Bronchial epithelial cell (primary cell): Measurements from ENCODE around the gene FBLIM1. TPM values are rescaled to one million over a fixed set of nuclear protein-coding genes. Genes with fewer than 3 reads are reported as not detected.

Experiments
- DNase-seq: peaks from one replicate; pipeline ENCODE4 v3.0.0-alpha.2; 2010; ENCODE audit warnings: low read depth
- FAIRE-seq: peaks from 2 replicates; lab custom pipeline; 2011; peaks lifted over from hg19 to GRCh38; lab: Jason Lieb, UNC
- H3K27me3 ChIP-seq: 2 replicates; pipeline ENCODE4 v1.5.1; 2011; ENCODE audit warnings: low read length; ENCODE audit not compliant: control insufficient read depth, insufficient read depth
- H3K36me3 ChIP-seq: 2 replicates; pipeline ENCODE4 v1.5.1; 2011; ENCODE audit warnings: low read length; ENCODE audit not compliant: control insufficient read depth, insufficient read depth
- H3K4me3 ChIP-seq: 2 replicates; pipeline ENCODE4 v1.5.1; 2011; ENCODE audit warnings: mild to moderate bottlenecking, low read depth, low read length, control low read depth
- CTCF ChIP-seq: IDR thresholded peaks from 2 replicates; pipeline ENCODE4 v1.5.1; 2011; ENCODE audit warnings: mild to moderate bottlenecking, moderate library complexity, low read length, control low read depth, inconsistent platforms; ENCODE audit not compliant: insufficient read depth, severe bottlenecking
- total RNA-seq: library from RNA; depleted of rRNA; stranded (reverse); fragments of >200 nt; gene quantifications from 2 replicates; pipeline ENCODE4 v1.2.1, GENCODE V29; 2014

FBLIM1 gene
- total RNA-seq, 1 donor from 2014 or later: 72.4 TPM

GRCh38 chr1:15833842-15834405, 75.3 kb downstream of the FBLIM1 start:
- TF ChIP-seq CTCF: no peak
- FAIRE-seq: no peak
- no peak for DNase-seq
- Histone ChIP-seq H3K4me3 (peak overlapping the region; percentile 63), H3K27me3 (no peaks in the 10 kb centered on the region), H3K36me3 (no peaks in the 10 kb centered on the region)

GRCh38 chr1:15834406-15835204, 76.0 kb downstream of the FBLIM1 start:
- H3K27me3 ChIP-seq: no peaks in the 10 kb centered on the region
- FAIRE-seq (no peak), DNase-seq (peak; percentile 89)
- no peaks in the 10 kb centered on the region for H3K36me3 ChIP-seq
- no peak for TF ChIP-seq CTCF
- peak overlapping the region; percentile 63 for H3K4me3 ChIP-seq

GRCh38 chr1:15835205-15835740, 76.7 kb downstream of the FBLIM1 start:
- H3K27me3 ChIP-seq: no peaks in the 10 kb centered on the region
- no peak for DNase-seq
- H3K36me3 ChIP-seq: no peaks in the 10 kb centered on the region
- no peak for FAIRE-seq
- TF ChIP-seq CTCF: no peak
- peak overlapping the region; percentile 63 for H3K4me3 ChIP-seq

GRCh38 chr1:15835741-15836510, 77.3 kb downstream of the FBLIM1 start:
- DNase-seq: peak; percentile 99
- peak; percentile 47 for FAIRE-seq
- no peaks in the 10 kb centered on the region for H3K27me3 ChIP-seq

More at GRCh38 chr1:15835741-15836510, 77.3 kb downstream of the FBLIM1 start:
- no peak for TF ChIP-seq CTCF
- Histone ChIP-seq H3K4me3 (peak overlapping the region; percentile 63), H3K36me3 (no peaks in the 10 kb centered on the region)

Other genes starting within 250 kb of the FBLIM1 start
- 3.2 and 6.1 TPM in 2 replicates for gene CASP9, start 234.6 kb upstream of the FBLIM1 start, total RNA-seq
- 7.6 and 11.8 TPM in 2 replicates for gene DNAJC16, start 231.9 kb upstream of the FBLIM1 start, total RNA-seq
- gene AGMAT, start 173.7 kb upstream of the FBLIM1 start, total RNA-seq: 0.51 and 1.6 TPM in 2 replicates
- gene DDI2, start 141.3 kb upstream of the FBLIM1 start, total RNA-seq: 13.7 and 19.1 TPM in 2 replicates
- gene PLEKHM2, start 74.5 kb upstream of the FBLIM1 start, total RNA-seq: 52.0 and 60.6 TPM in 2 replicates
- gene SLC25A34, start 22.5 kb upstream of the FBLIM1 start, total RNA-seq: under 0.01 and 0.38 TPM in 2 replicates
- gene TMEM82, start 16.3 kb upstream of the FBLIM1 start, total RNA-seq: not detected in 2 replicates
- 1.8 and 4.9 TPM in 2 replicates for gene UQCRHL, start 48.9 kb downstream of the FBLIM1 start, total RNA-seq
- gene SPEN, start 88.9 kb downstream of the FBLIM1 start, total RNA-seq: 18.3 and 19.2 TPM in 2 replicates
- 33.7 and 34.3 TPM in 2 replicates for gene ZBTB17, start 217.3 kb downstream of the FBLIM1 start, total RNA-seq
- not detected in 2 replicates for gene SRARP, start 245.4 kb downstream of the FBLIM1 start, total RNA-seq